NCI-H2196 treated with DMSO at 0.1 percent for 48 hours (cell line): ENCODE data around the gene SLC45A1.
"Not testable (repeated sequence)": the region's sequence is repeated elsewhere in the genome, so short reads cannot be mapped to it uniquely, and the experiment has no call there.

Experiments
- DNase-seq: peaks from one replicate; lab custom pipeline; 2025; ENCODE audit not compliant: unreplicated experiment; lab: John Stamatoyannopoulos, UW

The SLC45A1 gene

DNA sequence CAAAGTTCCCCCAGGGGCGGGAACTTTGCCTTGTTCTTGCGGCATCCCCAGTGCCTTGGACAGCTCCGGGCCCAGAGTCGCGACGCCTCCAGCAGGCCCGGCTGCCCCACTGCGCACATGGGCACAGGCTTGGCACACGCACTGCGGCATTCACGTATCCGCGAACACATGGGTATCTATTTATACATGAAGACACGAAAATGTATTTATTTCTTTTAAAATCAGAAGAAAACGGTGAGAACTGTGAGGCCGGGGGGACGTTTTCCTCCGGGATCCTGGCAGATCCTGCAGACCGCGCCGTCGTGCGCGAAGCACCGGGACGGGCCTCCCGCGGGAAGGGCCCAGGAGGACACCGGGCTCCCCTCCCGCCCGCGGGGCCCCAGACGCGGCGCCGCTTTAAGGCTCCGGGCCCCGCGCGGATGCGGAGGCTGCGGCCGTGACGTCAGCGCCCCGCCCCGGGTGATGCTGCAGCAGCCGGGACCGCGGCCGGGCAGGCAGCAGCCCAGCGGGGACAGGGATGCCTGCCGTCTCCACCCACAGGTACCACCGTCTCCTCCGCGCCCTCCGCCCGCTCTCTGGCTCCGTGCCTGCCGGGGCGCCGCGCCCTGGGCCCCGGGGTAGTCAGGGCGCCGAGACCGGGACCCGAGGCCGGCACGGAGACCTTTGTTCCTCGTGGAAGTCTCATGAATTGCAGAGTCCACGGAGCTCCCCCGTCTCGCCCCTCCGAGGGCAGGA is at the start of gene SLC45A1:
Gene SLC45A1, plus strand, starts transcription at position 468 of the 735 bp plus-strand sequence. CDS start 6,216 bp downstream, outside the sequence.
- peak; percentile 16 for DNase-seq

DNA sequence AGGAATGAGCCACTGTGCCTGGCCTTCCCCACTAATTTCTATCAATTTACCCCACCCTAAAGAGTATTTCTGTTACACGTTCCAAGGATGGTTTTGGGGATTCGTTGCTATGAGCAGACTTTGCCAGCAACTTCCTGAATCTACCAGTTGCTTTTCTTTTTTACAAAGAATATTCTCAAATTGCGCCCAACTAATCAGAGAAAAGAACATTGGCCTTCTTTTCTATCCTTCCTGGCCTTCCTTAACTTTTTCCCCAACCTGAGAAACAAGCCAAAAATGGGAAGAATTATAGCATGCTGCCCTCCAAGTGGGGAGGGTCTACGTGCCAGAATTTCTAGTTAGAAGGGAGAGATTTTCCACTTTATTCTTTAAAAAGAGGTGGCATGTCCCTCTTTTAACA is 44.9 kb upstream of the SLC45A1 start:
- no peak for DNase-seq

DNA sequence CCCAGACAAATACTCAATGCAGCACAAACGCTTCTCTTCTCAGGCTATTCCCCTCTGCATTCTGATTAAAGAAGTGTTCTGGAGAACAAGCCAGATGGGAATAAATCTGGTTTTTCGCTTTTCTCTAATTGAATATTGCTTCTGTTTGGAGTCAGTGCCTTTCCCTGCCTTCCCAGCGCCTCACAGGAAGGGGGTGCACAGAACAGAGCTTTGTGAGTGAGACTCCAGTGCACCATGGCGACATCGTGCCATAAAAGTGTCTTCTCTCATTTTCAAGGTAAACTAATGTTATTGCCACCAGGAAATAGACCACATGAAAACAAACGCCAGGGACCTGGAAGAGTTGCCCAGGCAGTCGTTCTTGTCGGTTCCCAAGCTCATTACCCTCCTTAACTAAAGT is 43.6 kb upstream of the SLC45A1 start:
- no peak for DNase-seq

DNA sequence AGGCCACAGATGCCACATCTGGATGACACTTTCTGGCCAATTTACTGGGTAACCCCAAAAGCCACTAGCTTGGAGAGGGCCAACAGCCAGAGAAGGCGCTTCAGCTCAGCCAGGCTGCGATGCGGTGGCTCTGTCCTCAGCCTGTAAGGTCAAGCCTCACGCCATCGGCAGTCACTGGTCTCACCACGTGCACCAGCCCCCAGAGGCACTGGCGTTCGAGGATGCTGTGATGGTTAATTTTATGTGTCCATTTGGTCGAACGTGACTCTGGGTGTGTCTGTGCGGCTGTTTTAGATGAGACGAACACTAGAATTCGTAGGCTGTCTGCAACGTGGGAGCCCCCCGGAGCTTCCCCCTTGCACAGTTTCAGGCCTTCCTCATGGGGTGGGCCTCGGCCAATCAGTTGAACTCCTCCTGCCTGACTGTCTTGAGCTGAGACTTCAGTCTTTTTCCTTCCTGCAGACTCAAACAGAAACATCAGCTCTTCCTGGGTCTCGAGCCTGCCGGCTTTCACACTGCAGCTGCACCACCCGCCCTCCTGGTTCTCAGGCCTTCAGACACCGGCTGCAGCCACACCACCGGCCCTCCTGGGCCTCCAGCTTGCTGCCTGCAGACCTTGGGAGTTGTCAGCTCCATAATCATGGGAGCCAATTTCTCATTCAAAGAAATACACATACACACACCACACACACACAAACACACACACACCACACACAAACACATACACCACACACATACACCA is 41.6 kb upstream of the SLC45A1 start:
- no peak for DNase-seq

DNA sequence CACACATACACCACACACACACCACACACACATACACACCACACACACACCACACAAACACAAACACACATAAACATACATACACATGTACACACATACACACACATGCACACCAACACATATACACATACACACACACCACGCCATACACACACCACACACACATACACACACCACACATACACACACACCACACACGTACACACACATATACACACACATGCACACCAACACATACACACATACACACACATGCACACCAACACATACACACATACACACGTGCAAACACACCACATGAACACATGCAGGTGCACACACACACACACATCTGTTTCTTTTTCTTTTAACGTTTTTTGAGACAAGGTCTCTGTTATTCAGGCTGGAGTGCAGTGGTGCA is 41.0 kb upstream of the SLC45A1 start:
- no peak for DNase-seq

DNA sequence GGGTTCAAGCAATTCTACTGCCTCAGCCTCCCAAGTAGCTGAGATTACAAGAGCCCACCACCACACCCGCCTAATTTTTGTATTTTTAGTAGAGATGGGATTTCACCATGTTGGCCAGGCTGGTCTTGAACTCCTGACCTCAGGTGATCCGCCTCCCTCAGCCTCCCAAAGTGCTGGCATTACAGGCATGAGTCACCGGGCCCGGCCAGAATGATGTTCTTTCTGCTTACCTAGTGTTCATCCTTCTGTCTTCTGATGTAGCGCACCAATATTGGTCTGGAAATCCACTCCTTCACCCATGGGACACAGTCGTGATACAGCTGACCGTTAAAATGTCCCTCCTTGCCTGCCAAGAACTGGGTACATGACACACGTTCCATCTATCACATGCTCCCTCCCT is 39.2 kb upstream of the SLC45A1 start:
- not testable (repeated sequence) for DNase-seq

DNA sequence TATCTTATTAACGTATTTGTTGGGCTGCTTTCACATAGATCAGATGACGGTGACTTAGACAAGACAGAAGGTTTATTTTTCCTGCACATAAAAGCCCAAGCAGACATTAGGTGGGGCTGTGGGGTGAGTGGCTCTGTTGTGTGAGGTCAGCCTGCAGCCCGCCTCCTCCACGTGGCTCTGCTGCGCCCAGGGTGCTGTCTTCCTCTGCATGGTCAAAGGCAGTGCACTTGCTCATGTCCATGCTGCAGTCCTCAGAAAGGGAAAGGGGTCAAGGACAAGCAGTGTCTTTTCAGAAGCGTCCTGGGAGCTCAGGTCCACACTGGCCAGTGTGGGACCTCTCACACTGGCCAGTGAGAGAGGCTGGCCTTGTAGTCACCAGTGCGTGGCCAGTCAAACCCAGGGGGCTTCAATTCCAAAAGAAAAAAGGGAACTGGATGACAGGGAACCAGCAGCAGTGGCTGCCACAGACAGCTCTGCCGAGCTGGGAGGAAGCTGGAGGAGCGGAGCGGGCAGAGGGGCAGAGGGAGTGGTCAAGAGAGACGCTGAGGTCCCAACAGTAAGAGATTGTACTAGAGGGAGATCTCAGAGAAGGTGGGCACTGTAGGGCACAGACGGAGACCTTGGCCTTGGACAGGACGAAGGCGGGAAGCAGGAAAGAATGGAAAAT is 35.9 kb upstream of the SLC45A1 start:
- no peak for DNase-seq

DNA sequence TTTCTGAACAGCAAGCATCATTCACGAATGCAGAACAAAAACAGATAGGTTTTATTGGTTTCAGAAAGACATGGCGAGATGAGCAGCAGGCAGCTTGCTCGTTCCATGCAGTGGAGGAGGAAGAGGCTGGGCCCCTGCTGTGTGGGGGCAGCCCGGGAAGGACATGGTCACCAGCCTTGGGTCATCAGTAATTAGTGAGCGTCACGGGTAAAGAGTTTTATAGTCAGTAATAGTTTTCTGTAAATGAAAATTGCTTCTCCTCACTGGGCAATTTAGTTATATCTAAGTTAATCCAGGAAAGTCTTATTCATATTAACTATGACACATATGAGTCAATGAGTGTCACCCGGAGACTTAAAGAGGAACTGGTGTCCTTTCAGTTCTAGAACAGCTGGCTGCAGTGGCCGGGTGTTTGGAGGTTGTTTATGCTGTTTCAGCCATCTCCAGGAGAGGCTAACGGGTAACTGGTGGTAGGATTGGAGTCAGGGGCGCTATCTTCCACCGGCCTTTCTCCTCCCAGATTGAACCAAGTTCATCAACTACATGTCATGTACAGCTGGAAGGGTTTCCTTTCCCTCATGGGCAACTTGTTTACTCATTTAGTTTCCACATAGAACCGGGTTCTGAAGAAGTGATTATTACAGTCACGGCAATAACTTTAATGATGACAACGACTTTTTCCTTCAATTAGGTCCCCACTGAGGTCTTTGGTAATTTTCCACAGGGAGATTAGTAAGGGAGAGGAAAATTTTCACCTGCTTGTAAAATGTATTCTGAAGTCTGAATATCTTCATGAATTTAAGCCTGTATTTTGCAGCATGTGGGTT is 34.6 kb upstream of the SLC45A1 start:
- no peak for DNase-seq

DNA sequence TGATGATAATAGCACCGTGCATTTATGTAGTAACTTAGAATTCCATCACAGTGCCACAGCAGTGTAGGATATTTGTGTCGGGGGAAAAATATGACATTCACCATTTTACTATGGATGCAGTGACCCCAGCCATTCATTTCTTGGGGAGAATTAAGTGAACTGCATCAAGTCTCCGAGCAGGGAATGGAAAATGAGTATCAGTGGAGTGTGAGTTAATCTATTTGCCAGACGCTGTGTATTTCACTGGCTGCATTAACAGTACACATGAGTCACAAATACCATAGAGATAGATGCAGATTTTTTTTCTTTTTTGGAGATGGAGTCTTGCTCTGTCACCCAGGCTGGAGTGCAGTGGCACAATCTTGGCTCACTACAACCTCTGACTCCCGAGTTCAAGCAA is 33.8 kb upstream of the SLC45A1 start:
- DNase-seq, result no peak

DNA sequence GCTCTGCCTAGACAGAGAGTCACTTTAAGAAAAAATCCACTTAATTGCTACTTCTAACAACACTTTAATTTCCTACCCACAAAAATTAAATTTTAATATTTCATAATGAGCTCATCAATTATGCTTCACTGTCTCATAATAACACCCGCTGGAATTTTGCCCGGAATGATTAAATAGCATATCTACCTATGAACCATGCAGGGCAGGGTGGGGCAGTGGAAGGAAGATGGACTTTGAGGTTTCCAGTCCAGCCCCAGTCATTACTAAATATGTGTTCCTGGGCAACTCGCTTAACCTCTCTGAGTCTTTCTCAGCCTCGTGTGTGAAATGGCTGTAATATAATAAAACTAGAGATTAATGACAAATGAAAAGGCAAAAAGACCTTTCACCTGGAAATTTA is 32.8 kb upstream of the SLC45A1 start:
- DNase-seq, result no peak

DNA sequence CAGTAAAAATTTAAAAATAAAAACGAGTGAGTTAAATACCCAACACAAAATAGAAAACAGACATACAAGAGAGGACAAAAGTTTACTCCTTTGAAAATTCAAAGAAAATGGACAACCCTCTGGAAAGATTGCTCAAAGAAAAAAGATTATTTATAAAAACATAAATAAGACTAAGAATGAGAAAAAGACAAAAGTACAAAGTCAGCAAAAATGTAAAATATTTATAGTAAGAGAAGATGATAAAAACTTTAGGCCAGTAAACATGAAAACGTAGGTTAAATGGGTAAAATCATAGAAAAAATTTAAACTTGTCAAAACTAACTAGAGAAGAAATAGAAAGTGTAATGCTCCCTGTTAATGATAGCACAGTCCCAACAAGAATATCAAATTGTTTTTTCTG is 31.9 kb upstream of the SLC45A1 start:
- no peak for DNase-seq

DNA sequence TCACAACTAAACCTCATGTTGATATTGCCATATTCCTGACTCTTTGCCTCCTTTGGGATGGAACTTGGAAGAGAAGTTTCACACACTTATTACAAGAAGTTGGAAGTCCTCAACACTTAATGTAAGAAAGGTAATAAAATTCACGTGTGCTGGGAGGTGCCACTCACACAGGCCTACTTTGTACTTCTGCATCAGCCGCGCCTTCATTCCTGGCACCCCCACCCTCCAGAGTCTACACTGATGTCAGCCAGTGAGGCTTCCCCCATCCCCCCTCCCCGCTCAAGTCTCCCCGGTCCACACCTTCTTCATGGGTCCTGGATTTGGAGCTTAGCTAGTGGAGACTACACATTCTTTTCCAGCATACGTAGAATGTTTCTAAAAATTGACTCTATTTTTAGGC is 24.8 kb upstream of the SLC45A1 start:
- DNase-seq, result no peak

DNA sequence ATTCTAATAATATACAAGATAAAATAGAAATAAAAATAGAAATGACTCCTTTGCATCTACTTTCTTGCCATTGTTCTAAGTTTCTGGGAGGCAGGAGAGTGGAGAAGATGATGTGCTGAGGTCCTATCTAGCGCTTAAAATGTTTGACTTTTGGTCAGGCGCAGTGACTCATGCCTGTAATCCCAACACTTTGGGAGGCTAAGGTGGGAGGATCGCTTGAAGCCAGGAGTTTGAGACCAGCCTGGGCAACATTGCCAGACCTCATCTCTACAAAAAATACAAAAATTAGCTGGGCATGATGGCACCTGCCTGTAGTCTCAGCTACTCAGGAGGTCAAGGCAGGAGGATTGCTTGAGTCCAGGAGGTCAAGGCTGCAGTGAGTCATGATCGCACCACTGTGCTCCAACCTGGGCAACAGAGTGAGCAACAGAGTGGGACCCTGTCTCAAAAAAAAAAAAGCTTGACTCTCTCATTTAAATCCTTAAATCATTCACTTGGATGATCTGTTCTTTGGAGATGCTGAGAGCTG is 24.2 kb upstream of the SLC45A1 start:
- DNase-seq, result no peak

DNA sequence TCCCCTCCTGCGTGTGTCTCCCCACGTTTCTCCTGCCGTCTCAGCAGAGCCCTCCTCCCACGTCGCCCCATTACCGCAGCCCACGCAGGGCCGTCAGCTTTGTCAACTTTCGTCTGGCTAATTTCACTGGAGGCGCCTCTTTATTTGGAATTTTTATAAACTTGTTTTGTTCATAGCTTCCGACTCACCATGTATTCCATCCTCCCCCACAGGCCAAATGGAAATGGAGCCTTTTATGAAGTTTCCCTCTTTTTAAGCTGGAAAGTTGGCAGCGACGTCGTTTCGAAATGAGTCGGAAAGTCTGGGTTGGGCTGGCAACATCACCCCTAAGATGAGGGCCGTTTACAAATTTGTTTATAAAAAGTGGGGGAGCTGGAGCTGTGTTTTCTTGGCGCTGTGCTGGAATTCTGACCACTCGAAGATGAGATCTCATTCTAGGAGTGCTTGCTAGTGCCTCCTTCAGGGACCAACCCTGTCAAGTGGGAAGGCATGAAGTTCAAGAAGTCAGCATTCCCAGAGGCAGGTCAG is 23.7 kb upstream of the SLC45A1 start:
- DNase-seq, result no peak

DNA sequence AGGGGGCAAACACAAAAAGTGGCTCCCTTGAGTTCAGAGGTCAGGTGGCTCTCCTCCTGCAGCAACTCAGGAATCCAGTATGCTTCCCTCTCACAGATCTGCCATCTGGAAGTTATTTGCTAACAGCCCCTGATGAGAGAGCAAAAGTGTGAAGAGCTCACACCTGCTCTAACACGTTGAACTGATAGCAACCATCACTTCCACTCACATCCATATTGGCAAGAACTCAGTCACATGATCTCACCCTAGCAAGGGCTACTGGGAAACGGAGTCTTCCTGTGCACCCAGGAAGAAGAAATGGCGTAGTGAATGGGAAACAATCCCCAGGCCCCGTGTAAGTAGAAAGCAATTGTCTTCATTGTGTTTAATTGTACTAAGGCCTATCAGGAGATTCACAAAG is 20.7 kb upstream of the SLC45A1 start:
- no peak for DNase-seq

DNA sequence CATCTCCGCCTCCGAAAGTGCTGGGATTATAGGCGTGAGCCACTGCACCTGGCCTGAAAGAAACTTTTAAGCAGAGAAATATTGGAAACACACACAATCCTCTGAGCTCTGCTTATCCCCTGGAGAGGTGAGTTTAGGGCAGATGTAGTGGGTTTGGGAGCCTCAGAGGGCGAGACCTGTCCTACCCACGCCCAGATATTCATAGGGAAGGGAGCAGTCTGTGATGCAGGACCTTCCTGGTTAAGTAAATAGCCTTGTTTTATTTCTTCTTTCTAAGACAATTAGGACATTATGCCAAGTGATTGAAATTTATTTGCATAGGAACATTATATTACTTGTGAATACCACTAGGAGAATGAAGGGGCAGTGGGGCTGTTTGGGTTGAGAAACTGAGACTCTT is 18.0 kb upstream of the SLC45A1 start:
- no peak for DNase-seq

DNA sequence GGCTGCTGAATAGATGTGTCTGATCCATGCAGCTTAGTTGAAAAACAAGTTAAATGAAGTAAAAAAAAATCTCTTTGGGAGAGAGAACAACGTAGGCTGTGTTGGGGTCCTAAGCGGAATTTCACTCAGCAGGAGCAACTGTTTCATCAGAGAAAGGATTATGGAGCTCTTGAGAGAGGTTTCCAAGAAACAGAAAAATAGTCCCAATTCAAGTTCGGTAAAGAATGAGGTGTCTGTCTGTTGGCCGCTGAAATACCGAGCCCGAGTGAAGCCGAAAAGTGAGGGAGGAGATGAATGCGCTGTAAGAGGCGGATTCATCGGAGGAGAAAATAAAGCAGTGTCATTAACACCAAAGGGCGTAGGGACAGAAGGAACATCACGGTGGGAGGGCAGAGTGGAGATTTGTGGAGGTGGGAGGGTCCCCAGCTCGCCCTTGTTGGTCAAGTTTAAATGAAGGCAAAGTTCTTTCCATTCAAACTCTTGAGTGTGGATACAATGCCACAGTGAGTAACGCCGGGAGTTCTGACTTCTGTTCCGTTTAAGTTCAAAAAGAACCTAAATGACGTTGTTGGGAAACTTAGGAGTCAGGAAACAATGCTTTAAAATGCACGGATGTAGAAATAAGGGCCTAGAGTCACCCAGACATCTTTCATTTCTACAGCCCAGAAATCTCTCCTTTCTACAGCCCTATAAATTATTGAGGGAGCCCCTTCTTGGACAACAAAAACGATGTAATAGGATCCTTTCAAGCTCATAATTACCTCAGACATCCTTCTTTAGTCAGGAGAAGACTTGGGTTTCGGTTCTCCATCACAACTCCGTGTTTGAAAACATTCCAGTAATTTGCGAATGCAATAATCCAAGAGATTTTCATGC is 15.6 kb upstream of the SLC45A1 start:
- DNase-seq, result no peak

DNA sequence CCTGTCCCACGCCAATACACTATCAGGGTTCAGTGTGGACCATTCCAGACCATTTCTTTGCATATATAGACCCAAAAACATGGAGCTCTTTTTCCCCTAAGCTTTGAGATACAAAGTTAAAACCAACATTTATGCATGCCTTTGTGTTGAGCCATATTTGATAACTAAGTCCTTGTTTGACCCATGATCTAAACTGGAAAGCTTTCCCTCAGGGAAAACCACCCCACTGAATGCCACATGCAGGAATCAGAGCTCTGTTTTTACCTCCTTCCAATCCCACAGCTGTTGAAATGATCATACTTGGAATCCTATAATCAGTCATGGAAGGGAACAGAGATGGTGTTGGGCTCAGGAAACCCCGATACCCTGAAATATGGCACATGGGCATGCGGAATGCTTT is 14.8 kb upstream of the SLC45A1 start:
- DNase-seq, result no peak

DNA sequence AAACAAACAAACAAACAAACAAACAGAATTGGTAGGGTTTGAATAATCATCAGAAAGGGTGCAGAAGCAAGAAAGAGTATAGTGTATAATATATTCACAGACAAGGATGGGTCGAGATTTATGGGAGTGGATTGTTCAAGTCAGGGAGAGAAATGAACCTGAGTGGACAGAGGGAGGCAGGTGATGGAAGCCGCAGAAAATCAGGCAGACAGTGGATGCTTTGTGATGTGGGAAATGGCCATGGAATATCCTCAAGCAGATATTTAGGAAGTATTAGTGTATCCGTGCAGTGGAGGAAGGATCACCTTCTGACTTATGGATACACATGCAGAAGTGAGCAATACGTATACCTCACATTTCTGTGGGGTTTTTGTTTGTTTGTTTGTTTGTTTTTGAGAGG is 14.0 kb upstream of the SLC45A1 start:
- no peak for DNase-seq

DNA sequence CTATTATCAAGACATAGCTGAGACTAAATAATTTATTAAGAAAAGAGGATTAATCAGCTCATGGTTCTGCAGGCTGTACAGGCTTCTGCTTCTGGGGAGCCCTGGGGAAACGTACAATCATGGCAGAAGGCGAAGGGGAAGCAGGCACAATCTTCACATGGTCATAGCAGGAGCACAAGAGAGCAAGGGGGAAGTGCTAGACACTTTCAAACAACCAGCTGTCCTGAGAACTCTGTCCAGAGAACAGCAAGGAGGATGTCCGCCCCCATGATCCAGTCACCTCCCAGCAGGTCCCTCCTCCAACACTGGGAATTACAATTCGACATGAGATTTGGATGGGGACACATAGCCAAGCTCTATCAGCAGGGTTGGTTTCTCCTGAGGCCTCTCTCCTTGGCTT is 10.3 kb upstream of the SLC45A1 start:
- DNase-seq, result no peak
